HepG2 (cell line): ENCODE results near the gene BCL2A1.
"Not testable (repeated sequence)": the region's sequence is repeated elsewhere in the genome, so short reads cannot be mapped to it uniquely, and the experiment has no call there.

Source experiments
- CTCF ChIP-seq: sonication (generic); formaldehyde crosslinking; IDR thresholded peaks from 2 replicates; pipeline ENCODE4 v1.5.0; 2020; ENCODE audit warnings: mild to moderate bottlenecking, missing genetic modification reagents, moderate library complexity
- EHMT2 ChIP-seq: fragments of 200-600 bp; sonication (generic); IDR thresholded peaks from 2 replicates; pipeline ENCODE4 v1.7.0; 2017; ENCODE audit warnings: antibody characterized with exemption, low read depth, low read length, borderline replicate concordance
- GABPA ChIP-seq, 2 experiments: IDR thresholded peaks; 2 replicates each; pipeline ENCODE4 v1.6.1; 2011 to 2016; ENCODE audit warnings: low read depth in 2 of 2, low read length in 1 of 2, missing biosample characterization in 1 of 2, missing genetic modification characterization in 1 of 2

- TF ChIP-seq GABPA (IDR thresholded peaks at IDR 0.05; ENCODE audit: low read depth, low read length); GABPA (CRISPR knock-in tag; IDR thresholded peaks at IDR 0.05; ENCODE audit: low read depth); EHMT2; CTCF (CRISPR knock-in tag): not testable (repeated sequence)
These were observed 44.9 kb downstream of the BCL2A1 start for GRCh38 chr15:79926116-79926515.
